Measurements from ENCODE around the gene FSTL5.
"Not testable (repeated sequence)": the region's sequence is repeated elsewhere in the genome, so short reads cannot be mapped to it uniquely, and the experiment has no call there.

The FSTL5 gene

GRCh38 chr4:162163892-162164759 is at the start of gene FSTL5:
Gene FSTL5, minus strand, starts transcription at chr4:162164000. Its CDS starts 52,604 bp downstream, at chr4:162111396.
- DNase-seq = no peak

DNA sequence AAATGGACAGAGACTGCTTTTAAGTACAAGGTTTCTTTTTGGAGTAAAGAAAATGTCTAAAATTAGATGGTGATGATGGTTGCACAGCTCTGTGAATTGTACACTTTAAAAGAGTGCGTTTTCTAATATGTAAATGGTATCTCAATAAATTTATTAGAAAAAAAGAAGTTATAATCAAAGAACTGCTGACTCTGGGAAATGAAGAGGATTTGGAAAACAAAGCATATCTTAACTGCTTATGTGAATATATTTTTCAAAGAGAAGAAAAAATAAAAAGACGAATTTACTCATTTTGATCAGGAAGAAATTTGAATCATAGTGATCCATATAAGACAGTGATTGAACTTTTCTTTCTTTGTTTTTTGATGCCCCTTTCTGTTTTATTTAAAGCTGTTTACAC is 45.9 kb upstream of the FSTL5 start:
- DNase-seq = no peak

GRCh38 chr4:162203478-162203877 is 39.7 kb upstream of the FSTL5 start:
- not testable (repeated sequence) for DNase-seq

- no peak for DNase-seq
Measured at GRCh38 chr4:162201673-162202072, 37.9 kb upstream of the FSTL5 start.

- no peak for DNase-seq
Measured at GRCh38 chr4:162170509-162170908, 6.7 kb upstream of the FSTL5 start.

- no peak for DNase-seq
Measured at GRCh38 chr4:162164906-162165510, 1.2 kb upstream of the FSTL5 start.

DNA sequence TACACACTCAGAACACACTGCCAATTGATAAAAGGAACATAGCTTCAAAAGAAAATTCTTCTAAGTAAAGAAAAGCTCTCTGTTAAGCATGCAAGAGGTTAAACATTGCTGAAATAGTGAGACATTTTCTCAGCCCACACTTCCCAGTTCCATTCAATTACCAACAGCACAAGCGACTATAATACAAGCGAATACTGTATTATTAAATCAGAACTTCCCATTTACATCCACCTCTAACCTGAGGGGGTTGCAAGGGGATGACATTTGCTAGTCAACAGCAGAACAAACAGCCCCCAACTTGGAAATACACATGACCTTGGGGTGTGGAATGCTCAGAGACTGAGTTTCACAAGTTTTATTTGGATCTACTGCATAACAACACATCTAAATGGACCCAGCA is 1.1 kb downstream of the FSTL5 start:
- DNase-seq = no peak

- DNase-seq = no peak
Measured at GRCh38 chr4:162157241-162157640, 6.6 kb downstream of the FSTL5 start.

GRCh38 chr4:162154862-162155540 is 8.8 kb downstream of the FSTL5 start:
- no peak for DNase-seq

DNA sequence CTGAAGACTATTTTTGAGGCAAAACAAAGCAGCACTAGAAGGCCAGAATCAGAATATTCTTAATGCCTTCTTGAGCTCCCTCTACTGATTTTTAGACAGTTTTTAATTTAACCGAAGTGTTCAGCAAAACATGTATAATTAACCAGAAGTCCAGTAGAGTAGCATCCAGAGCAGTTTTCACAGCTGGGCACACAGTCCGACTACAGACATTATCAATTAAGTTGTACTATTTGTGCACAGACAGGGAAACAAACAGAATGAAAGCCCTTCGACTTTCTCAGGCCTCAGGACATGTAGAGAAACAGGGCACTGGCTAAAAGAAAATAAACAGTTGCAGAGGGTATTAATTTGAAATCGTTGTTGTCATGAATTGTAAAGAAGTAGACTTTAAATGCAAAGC is 11.9 kb downstream of the FSTL5 start:
- no peak for DNase-seq

DNA sequence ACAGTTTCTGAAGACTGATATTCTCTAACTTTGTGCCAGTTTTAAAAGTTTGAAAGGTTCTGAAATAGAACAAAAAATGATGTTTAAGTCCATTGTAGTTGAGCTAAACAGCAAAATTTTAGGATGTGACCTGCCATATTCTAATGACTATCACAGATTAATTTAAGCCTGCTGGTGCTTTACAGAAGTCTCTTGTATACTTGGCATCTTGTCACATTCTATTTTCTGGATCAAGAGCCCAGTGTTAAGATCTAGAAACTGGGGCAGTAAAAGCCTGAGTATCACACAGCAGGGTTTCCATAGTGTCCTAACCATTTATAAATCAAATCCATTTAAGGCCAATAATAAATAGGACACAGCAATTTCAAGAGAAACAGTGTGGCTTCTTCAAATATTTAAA is 12.4 kb downstream of the FSTL5 start:
- DNase-seq = no peak

- DNase-seq = no peak
Measured at GRCh38 chr4:162149644-162150043, 14.2 kb downstream of the FSTL5 start.

- DNase-seq = no peak
Measured at GRCh38 chr4:162140051-162140683, 23.6 kb downstream of the FSTL5 start.

DNA sequence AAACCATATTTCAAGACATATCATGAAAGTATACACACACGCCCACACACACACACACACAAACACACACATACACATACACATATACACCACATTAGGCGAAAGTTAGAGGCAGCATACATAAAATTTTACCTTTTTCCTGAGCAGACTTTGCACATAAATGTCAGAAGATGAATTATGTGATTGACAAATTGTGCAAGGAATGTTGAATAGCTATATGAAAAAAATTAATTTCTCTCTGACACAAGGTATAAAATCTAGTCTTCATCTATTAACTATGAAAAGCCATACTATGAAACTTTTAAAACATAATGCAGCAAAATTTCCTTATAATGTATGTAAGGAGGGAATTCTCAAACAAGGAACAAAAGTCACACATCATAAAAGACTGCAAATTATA is 24.4 kb downstream of the FSTL5 start:
- no peak for DNase-seq

- DNase-seq = no peak
Measured at GRCh38 chr4:162131256-162131655, 32.5 kb downstream of the FSTL5 start.

- no peak for DNase-seq
Measured at GRCh38 chr4:162126729-162127128, 37.1 kb downstream of the FSTL5 start.

DNA sequence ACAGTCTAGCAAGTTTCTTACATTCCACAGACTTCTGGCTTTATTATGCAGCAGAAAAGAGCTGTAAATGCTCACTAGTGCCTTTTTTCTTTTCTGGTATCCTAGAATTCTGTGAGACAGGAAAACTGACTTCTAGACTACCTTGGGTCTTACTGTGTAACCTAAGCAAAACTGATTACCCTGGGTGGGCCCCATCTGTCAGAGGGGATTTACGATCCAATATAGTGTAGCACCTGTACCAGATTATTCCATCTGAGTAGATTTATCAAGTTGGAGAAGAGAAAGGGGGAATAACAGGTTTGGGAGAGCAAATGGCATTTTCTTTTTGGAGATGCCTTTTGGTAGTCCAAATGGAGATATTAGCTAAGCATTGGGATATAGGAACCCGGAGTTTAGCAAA is 46.7 kb downstream of the FSTL5 start:
- DNase-seq = no peak

DNA sequence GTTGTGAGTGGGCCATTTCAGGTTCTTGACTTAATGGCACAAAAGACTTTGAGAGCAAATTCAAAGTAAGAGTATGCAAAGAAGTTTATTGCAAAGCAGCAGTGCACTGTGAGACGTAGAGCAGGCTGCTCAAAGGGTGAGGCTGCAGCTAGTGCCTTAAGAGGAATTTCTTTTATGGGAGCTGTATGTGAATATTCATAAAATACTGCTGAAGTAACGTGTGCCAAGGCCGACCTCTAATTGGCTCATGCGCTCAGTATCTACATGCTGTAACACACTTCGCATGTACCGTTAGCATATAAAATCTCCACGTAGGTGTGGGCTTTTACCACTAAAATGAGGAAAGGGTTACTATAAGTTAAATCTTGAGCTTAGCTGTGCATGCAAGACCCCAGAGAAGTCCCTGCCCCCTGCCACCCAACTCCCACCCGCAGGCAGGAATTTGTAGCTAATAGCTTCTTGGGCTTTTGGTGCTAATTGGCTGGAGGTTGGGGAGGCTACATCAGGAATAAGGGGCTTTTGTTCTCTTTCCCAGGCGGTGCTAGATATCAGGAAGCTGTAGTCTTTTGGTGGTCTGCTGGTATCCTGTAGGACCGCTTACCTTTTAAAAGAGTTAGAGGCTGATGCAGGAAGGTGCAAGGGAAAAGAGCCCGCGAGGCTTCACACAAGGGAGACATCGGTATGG is 47.6 kb downstream of the FSTL5 start:
- DNase-seq = no peak

DNA sequence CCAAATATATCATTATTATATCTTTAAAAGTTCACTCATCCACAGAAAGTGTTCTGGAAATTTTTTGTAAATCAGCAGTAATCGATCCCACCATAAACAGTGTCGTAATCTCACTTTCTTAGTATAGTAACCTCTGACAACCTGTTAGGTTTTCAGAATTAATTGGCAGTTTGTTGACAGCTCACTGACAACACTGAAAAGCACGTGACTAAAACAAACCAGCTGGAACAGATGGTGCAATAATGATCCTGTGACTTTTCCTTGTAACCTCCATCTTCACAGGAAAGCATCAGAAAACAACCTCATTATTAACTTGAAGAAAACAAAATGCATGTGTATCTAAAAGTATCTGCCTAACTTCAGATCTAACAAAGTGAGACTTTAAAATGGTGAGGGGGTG is 48.5 kb downstream of the FSTL5 start:
- DNase-seq = no peak

DNA sequence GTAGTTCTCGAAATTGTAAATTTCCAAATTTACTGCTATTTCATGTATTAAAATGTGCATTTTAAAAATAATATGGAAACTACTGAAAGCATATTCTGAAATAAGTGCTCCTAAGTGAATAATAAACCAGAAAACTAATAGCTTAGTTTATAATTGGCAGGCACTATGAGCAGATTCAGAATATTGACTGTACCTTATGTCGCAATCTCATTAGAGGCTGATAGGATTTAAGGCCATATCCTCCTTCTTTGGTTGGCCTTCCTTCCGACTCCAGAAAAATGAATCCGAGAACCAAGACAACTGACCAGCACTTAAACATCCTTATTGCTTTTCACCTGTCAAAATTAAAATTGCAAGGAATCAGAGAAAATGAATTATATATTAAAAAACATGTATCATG is 52.7 kb downstream of the FSTL5 start:
- no peak for DNase-seq

DNA sequence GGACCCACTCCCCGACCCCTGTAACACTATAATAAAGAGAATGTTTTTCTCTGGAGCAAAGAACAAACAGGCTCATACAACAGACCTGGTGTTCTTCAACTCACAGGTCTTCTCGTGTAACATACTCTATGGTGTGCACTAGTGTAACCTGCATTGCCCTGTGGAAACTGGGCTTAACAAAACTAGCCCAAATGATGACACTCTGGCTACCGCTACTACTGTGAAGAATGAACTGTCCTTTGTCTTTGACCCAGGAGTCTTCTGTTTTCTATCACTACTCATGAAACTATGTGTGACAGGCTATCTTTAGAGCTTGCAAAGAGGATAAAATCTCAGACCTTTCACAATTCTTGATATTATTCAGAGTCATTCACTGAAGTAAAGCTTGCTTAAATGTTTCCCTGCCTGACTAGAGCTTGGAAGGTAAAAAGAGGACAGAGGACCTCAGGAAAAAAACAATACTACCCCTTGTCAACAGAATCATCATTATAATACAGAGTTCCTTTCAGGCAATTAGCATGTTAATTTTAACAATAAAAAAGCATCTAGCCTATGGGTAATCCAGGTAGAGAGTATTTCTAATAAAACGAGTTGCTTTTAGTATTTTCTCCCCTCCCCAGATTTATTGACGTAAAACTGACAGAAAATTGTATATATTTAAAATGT is 59.2 kb downstream of the FSTL5 start:
- DNase-seq = no peak

- DNase-seq = not testable (repeated sequence)
Measured at GRCh38 chr4:162103908-162104307, 59.9 kb downstream of the FSTL5 start.
